Measurements from ENCODE around the gene FAM8A1. TPM values are rescaled to one million over a fixed set of nuclear protein-coding genes. Genes with fewer than 3 reads are reported as not detected.

Gene FAM8A1
- total RNA-seq, 2 experiments from 2014 or later, result 6.5 to 11.8 TPM

DNA sequence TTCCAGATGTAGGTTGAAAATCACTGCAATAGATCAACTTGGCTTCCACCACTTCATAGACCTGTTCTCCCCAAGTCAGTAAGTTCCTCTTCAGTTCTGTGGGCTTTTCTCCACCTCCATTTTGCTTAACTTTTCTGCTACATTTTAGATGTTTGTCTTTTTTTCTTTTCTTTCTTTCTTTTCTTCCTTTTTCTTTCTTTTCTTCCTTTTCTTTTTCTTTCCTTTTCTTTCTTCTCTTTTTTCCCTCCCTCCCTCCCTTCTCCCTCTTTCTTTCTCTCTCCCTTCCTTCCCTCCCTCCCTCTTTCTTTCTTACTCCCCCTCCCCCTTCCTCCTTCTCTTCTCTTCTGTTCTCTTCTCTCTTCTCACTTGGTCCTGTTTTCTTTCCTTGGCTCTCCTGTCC lies 6.9 kb upstream of the FAM8A1 start:
- H4K20me1 ChIP-seq (ENCODE audit: insufficient read depth, low read length), result no peaks in the 10 kb centered on the region
- no peaks in the 10 kb centered on the region for H3K79me2 ChIP-seq (ENCODE audit: insufficient read depth, low read depth, low read length)
- no peaks in the 10 kb centered on the region for H3K9me3 ChIP-seq (ENCODE audit: low read length)
- H3K36me3 ChIP-seq (ENCODE audit: insufficient read depth, low read length), result no peaks in the 10 kb centered on the region
- no peak overlapping the region for H3K4me3 ChIP-seq (ENCODE audit: low read depth, low read length, poor library complexity, severe bottlenecking)
- H3K4me2 ChIP-seq (ENCODE audit: low read length), result no peak overlapping the region
- H3K27ac ChIP-seq (ENCODE audit: low read depth, low read length, poor library complexity, severe bottlenecking), result no peak overlapping the region
- no peak overlapping the region for H2AFZ ChIP-seq (ENCODE audit: low read length)
- no peaks in the 10 kb centered on the region for H3K4me1 ChIP-seq (ENCODE audit: insufficient read depth, low read length, poor library complexity, severe bottlenecking)
- no peaks in the 10 kb centered on the region for H3K9me2 ChIP-seq (ENCODE audit: insufficient read depth, low read length)
- no peak for DNase-seq (ENCODE audit: low spot score)
- intact Hi-C loops (cut with micrococcal nuclease; ENCODE audit: unreplicated experiment), result no loop called here
- BruUV-seq (replicated peaks), result no TSS peak
- ChIA-PET POLR2A (interaction anchor here (0.7 kb wide), 1 partner anchor 1269 kb away, joined by 7 read pairs; no protein-coding TSS in a partner anchor), CTCF (ENCODE audit: unreplicated experiment) (no interaction called here)
- TF ChIP-seq CTCF (conservative IDR thresholded peaks at IDR 0.05; ENCODE audit: low read length) (no peak), EZH2phosphoT487 (IDR thresholded peaks at IDR 0.05; ENCODE audit: borderline replicate concordance, low read depth, low read length) (no peak)

DNA sequence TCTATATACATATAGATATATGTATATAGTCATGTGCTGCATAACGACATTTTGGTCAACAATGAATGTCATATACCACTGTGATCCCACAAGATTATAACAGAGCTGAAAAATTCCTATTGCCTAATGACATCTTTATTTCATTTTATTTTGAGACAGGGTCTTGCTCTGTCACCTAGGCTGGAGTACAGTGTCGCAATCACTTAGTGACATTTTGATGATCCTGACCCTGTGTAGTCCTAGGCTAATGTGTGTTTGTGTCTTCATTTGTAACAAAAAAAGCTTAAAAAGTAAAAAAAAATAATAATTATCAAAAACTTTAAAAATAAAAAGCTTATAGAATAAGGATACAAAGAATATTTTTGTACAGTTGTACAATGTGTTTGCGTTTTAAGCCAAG lies 4.0 kb upstream of the FAM8A1 start:
- intact Hi-C loops (cut with micrococcal nuclease; ENCODE audit: unreplicated experiment), result no loop called here
- no peak overlapping the region for H2AFZ ChIP-seq (ENCODE audit: low read length)
- peaks cover 5% of the 10 kb centered on the region for H3K4me1 ChIP-seq (ENCODE audit: insufficient read depth, low read length, poor library complexity, severe bottlenecking)
- CTCF ChIA-PET (ENCODE audit: unreplicated experiment), result no interaction called here
- H4K20me1 ChIP-seq (ENCODE audit: insufficient read depth, low read length), result no peaks in the 10 kb centered on the region
- POLR2A ChIA-PET, result interaction anchor here (1.2 kb wide), 1 partner anchor 111 kb away, joined by 6 read pairs; no protein-coding TSS in a partner anchor
- no peak for TF ChIP-seq CTCF (conservative IDR thresholded peaks at IDR 0.05; ENCODE audit: low read length)
- no peak for TF ChIP-seq EZH2phosphoT487 (IDR thresholded peaks at IDR 0.05; ENCODE audit: borderline replicate concordance, low read depth, low read length)
- peaks cover 2% of the 10 kb centered on the region; the same call in 1 of the 2 replicates for H3K79me2 ChIP-seq (ENCODE audit: insufficient read depth, low read depth, low read length)
- H3K36me3 ChIP-seq (ENCODE audit: insufficient read depth, low read length), result no peaks in the 10 kb centered on the region
- H3K9me2 ChIP-seq (ENCODE audit: insufficient read depth, low read length), result no peaks in the 10 kb centered on the region
- no peaks in the 10 kb centered on the region for H3K9me3 ChIP-seq (ENCODE audit: low read length)
- no TSS peak for BruUV-seq (replicated peaks)
- no peak overlapping the region for H3K4me3 ChIP-seq (ENCODE audit: low read depth, low read length, poor library complexity, severe bottlenecking)
- DNase-seq (ENCODE audit: low spot score), result no peak
- H3K4me2 ChIP-seq (ENCODE audit: low read length), result no peak overlapping the region
- H3K27ac ChIP-seq (ENCODE audit: low read depth, low read length, poor library complexity, severe bottlenecking), result no peak overlapping the region

Measured in OCI-LY7 (cell line).